K562 (cell line): Measurements from ENCODE around the gene DIP2B. TPM values are rescaled to one million over a fixed set of nuclear protein-coding genes. Genes with fewer than 3 reads are reported as not detected.

Experiments used
- ATAC-seq: fragments of 200-7000 bp; cut with Tn5 transposase; 3 replicates; pipeline ENCODE4 v1.9.1; 2020; ENCODE audit warnings: moderate library complexity
- BruUV-seq: library from RNA; stranded (reverse); fragments of 400-500 nt; replicated peaks from 2 replicates; lab custom pipeline; 2021; lab: Mats Ljungman, UMichigan
- CTCF ChIA-PET: fragments of 300-600 bp; formaldehyde crosslinking; extraction: SDS; loops from one replicate; lab custom pipeline; 2021; ENCODE audit warnings: low intra/inter-chr PET ratio; lab: Yijun Ruan, JAX
- POLR2A ChIA-PET: fragments of 300-600, 350-650 bp; sonication (Branson Sonifier 250); formaldehyde crosslinking; extraction: SDS; loops from one replicate; lab custom pipeline; 2021; ENCODE audit warnings: antibody characterized with exemption, inconsistent platforms; lab: Yijun Ruan, JAX
- DNase-seq, 4 experiments: peaks; one replicate each; pipeline versions ENCODE4 v3.0.0 to v3.0.0-alpha.2; 2011 to 2018; ENCODE audit warnings: low spot score in 3 of 4, mixed read lengths in 3 of 4; ENCODE audit errors: extremely low read depth in 1 of 4
- FAIRE-seq: peaks from 2 replicates; lab custom pipeline; 2011; peaks lifted over from hg19 to GRCh38; lab: Jason Lieb, UNC
- H2AFZ ChIP-seq: 2 replicates; pipeline ENCODE4 v1.6.0; 2011; ENCODE audit warnings: low read depth, low read length, control low read depth, inconsistent platforms
- H3K27ac ChIP-seq: fragments of 200-600 bp; 3 replicates; pipeline ENCODE4 v1.8.0; 2011; ENCODE audit warnings: low read depth, mild to moderate bottlenecking, control low read depth, inconsistent platforms, low read length, moderate library complexity, mixed read lengths; ENCODE audit errors: extremely low read depth
- H3K27me3 ChIP-seq, 2 experiments: fragments of 300-600 bp in 1 of 2; 2 replicates in 1 of 2; 3 replicates in 1 of 2; pipeline versions ENCODE4 v1.6.0 to v1.8.0; 2011; ENCODE audit warnings: inconsistent platforms in 2 of 2, low read length in 2 of 2, mild to moderate bottlenecking in 1 of 2, mixed read lengths in 1 of 2, moderate library complexity in 1 of 2; ENCODE audit not compliant: control insufficient read depth in 2 of 2, insufficient read depth in 2 of 2
- H3K36me3 ChIP-seq: fragments of 300-600 bp; 3 replicates; pipeline ENCODE4 v1.8.0; 2011; ENCODE audit warnings: mild to moderate bottlenecking, low read length, inconsistent platforms; ENCODE audit not compliant: control insufficient read depth, insufficient read depth
- H3K4me1 ChIP-seq, 2 experiments: fragments of 200-600 bp in 1 of 2; replicated peaks in 1 of 2; 2 replicates in 1 of 2; 3 replicates in 1 of 2; pipeline versions ENCODE4 v1.5.1 to v1.8.0; 2011; ENCODE audit warnings: inconsistent platforms in 2 of 2, low read length in 2 of 2, mild to moderate bottlenecking in 1 of 2, mixed read lengths in 1 of 2, moderate library complexity in 1 of 2; ENCODE audit not compliant: control insufficient read depth in 2 of 2, insufficient read depth in 2 of 2
- H3K4me2 ChIP-seq: 2 replicates; pipeline ENCODE4 v1.6.1; 2011; ENCODE audit warnings: low read length, control low read depth, inconsistent platforms, mixed read lengths; ENCODE audit not compliant: insufficient read depth
- H3K4me3 ChIP-seq: fragments of 200-600 bp; sonication (generic), shearing (Covaris generic); 2 replicates; pipeline ENCODE4 v1.5.1; 2016; ENCODE audit warnings: control low read depth, inconsistent platforms
- H3K79me2 ChIP-seq: fragments of 200-600 bp; 3 replicates; pipeline ENCODE4 v1.8.0; 2011; ENCODE audit warnings: low read length, inconsistent platforms; ENCODE audit not compliant: control insufficient read depth, insufficient read depth
- H3K9ac ChIP-seq, 2 experiments: 2 replicates each; pipeline versions ENCODE4 v1.6.0 to v1.6.1; 2011; ENCODE audit warnings: low read depth in 2 of 2, low read length in 2 of 2, control low read depth in 1 of 2, inconsistent platforms in 1 of 2, mild to moderate bottlenecking in 1 of 2, mixed read lengths in 1 of 2; ENCODE audit not compliant: insufficient read depth in 1 of 2
- H3K9me1 ChIP-seq: one replicate; pipeline ENCODE4 v1.6.0; 2011; ENCODE audit warnings: inconsistent platforms, mild to moderate bottlenecking, low read length, moderate library complexity; ENCODE audit not compliant: control insufficient read depth, insufficient read depth
- H3K9me3 ChIP-seq: replicated peaks from 2 replicates; pipeline ENCODE4 v1.5.1; 2011; ENCODE audit warnings: low read depth, low read length, inconsistent platforms; ENCODE audit not compliant: control insufficient read depth, insufficient read depth
- H4K20me1 ChIP-seq: replicated peaks from 2 replicates; pipeline ENCODE4 v1.6.1; 2011; ENCODE audit warnings: low read length, inconsistent platforms, mixed read lengths; ENCODE audit not compliant: control insufficient read depth, insufficient read depth
- C11orf30 ChIP-seq: fragments of 450-650 bp; IDR thresholded peaks from 2 replicates; pipeline ENCODE4 v1.6.1; 2016; ENCODE audit warnings: low read depth, mild to moderate bottlenecking
- FOS ChIP-seq: IDR thresholded peaks from 3 replicates; pipeline ENCODE4 v1.6.1; 2011; ENCODE audit not compliant: insufficient read length; ENCODE audit errors: extremely low read depth
- ILK ChIP-seq: fragments of 450-650 bp; IDR thresholded peaks from 2 replicates; pipeline ENCODE4 v1.6.1; 2016; ENCODE audit warnings: missing genetic modification characterization, low read depth, mild to moderate bottlenecking, missing compliant biosample characterization, moderate library complexity, borderline replicate concordance
- MEF2A ChIP-seq: IDR thresholded peaks from 2 replicates; pipeline ENCODE4 v1.6.1; 2011; ENCODE audit warnings: low read depth, mild to moderate bottlenecking, low read length, moderate library complexity; ENCODE audit not compliant: control insufficient read depth
- ZNF316 ChIP-seq: fragments of 450-650 bp; IDR thresholded peaks from 2 replicates; pipeline ENCODE4 v1.6.1; 2016
- WGBS: fragments of 100-300 bp; shearing (Covaris generic); methylation state at CpG from one replicate; pipeline ENCODE4 v1.1.6; 2016; ENCODE audit warnings: low coverage, mixed read lengths; ENCODE audit not compliant: insufficient coverage; ENCODE audit errors: missing lambda C conversion rate; 5-methylcytosine and 5-hydroxymethylcytosine counted together
- in situ Hi-C: fragments of 300-500 bp; cut with MboI; formaldehyde crosslinking; loops from 4 replicates; pipeline ENCODE4 v1.15.0; 2018; ENCODE audit warnings: inconsistent platforms, mixed read lengths
- intact Hi-C: fragments of 100-400 bp; cut with micrococcal nuclease; formaldehyde crosslinking; loops from 2 replicates; pipeline ENCODE4 v1.14.2; 2022
- polyA plus RNA-seq, 8 experiments: library from polyadenylated mRNA; depleted of rRNA in 4 of 8; stranded (reverse) in 5 of 8; unstranded in 3 of 8; fragments of >200 nt; fragmentation: Nextera tagmentation in 2 of 8; fragmentation: Illumina TruSeq in 1 of 8; extraction: Ambion mirVana in 2 of 8; extraction: Trizol in 1 of 8; gene quantifications; 2 replicates each; pipeline versions ENCODE4 v1.2.1 to v1.2.3, GENCODE V29; 2011 to 2014; ENCODE audit warnings: inconsistent platforms in 1 of 8, missing spikeins in 1 of 8
- total RNA-seq, 7 experiments: library from RNA; depleted of rRNA in 6 of 7; stranded (reverse); fragments of >200 nt in 6 of 7; fragmentation: Illumina TruSeq in 2 of 7; extraction: Trizol in 2 of 7; gene quantifications; 2 replicates each; pipeline versions ENCODE4 v1.2.1 to v1.2.3, GENCODE V29; 2011 to 2021; ENCODE audit warnings: low replicate concordance in 1 of 7

DIP2B gene
- total and polyA plus RNA-seq, 9 of the 15 experiments (the other 6 are each of a cell fraction or from before 2014, with no cell fraction given), result 4.6 to 26.1 (median 18.8) TPM

DNA sequence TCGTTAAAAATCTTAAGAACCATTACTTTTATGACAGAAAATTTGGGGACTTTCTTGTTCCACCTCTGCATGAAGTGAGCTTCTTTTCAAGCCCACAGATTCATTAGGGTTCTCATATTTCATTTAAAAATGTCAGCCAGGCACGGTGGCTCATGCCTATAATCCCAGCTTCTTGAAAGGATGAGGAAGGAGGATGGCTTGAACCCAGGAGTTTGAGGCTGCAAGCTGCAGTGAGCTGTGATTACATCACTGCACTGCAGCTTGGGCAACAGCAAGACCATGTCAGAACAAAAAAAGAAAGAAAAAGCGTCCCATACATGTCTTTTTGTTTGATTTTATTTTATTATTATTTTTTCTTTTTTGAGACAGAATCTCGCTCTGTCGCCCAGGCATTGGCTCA, 215.7 kb downstream of the DIP2B start (continued):
- TF ChIP-seq MEF2A, result no peak
- TF ChIP-seq ILK (tag), result no peak

DNA sequence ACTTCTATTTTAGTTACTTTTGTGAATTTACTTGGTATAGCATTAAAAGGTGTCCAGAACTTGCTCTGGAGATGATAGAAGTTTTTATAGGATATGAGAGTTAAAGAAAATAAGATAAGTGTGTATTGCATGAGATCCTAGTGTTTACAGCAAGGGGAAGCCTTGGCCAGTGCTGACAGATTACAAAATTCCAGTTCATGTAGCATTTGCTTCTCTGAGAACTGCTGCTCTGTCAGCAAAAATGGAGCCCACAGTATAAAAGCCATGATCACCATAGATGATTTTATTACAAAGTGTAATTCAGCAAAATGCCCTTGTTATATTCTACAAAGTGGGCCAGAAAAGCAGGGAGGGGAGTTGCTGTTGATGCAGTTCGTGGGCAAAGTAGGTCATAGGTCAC, 219.1 kb downstream of the DIP2B start:
- intact Hi-C loops (no loop called here), in situ Hi-C loops (no loop called here)
- H3K27ac ChIP-seq, result no peak overlapping the region
- ATAC-seq, result no peak
- TF ChIP-seq C11orf30 (peak; percentile 34; the same call in 1 of the 2 replicates), ZNF316 (peak; percentile 33; the same call in 1 of the 2 replicates), FOS (no peak)
- no peaks in the 10 kb centered on the region for H4K20me1 ChIP-seq
- H3K4me3 ChIP-seq, result no peak overlapping the region
- H3K4me1 ChIP-seq, result no peaks in the 10 kb centered on the region; a peak in 1 of 5 replicates
- H2AFZ ChIP-seq, result no peak overlapping the region
- H3K9ac ChIP-seq, result no peak overlapping the region
- FAIRE-seq, result no peak
- POLR2A ChIA-PET, result no interaction called here
- no TSS peak for BruUV-seq
- H3K79me2 ChIP-seq, result no peaks in the 10 kb centered on the region
- no peaks in the 10 kb centered on the region for H3K9me1 ChIP-seq
- H3K4me2 ChIP-seq, result no peak overlapping the region
- CTCF ChIA-PET, result no interaction called here
- H3K9me3 ChIP-seq, result no peaks in the 10 kb centered on the region
- H3K27me3 ChIP-seq, result no peaks in the 10 kb centered on the region
- no peak for DNase-seq
- 36% methylated on average over 1 of the region's 1 CpG for WGBS
- H3K36me3 ChIP-seq, result peaks cover 73% of the 10 kb centered on the region; the same call in 2 of the 3 replicates
